CD14-positive monocyte (primary cell): ENCODE results near the gene ITGA5. TPM values are rescaled to one million over a fixed set of nuclear protein-coding genes. Genes with fewer than 3 reads are reported as not detected.
A peak's percentile ranks its signal among the peaks of the same experiment; 100 is the strongest.

Source experiments
- DNase-seq, 3 donors: peaks; one replicate each; pipeline ENCODE4 v3.0.0-alpha.2; 2011 to 2022
- H2AFZ ChIP-seq: 2 replicates; pipeline ENCODE4 v1.6.0; 2012; ENCODE audit warnings: mild to moderate bottlenecking, low read depth, low read length, inconsistent platforms; ENCODE audit not compliant: insufficient read depth, poor library complexity, severe bottlenecking
- H3K27ac ChIP-seq, 2 donors: 1 replicate in 1 of 2; 2 replicates in 1 of 2; pipeline ENCODE4 v1.5.1; 2012 to 2013; ENCODE audit warnings: low read length in 2 of 2, control low read depth in 1 of 2, inconsistent platforms in 1 of 2, low read depth in 1 of 2, mild to moderate bottlenecking in 1 of 2
- H3K27me3 ChIP-seq, 2 donors: one replicate each; pipeline versions ENCODE4 v1.6.0 to v1.6.1; 2011 to 2013; ENCODE audit warnings: low read length in 2 of 2; ENCODE audit not compliant: control insufficient read depth in 2 of 2, insufficient read depth in 2 of 2
- H3K36me3 ChIP-seq, 2 donors: replicated peaks in 1 of 2; 1 replicate in 1 of 2; 2 replicates in 1 of 2; pipeline versions ENCODE4 v1.5.1 to v1.6.1; 2012 to 2013; ENCODE audit warnings: low read length in 2 of 2, control low read depth in 1 of 2, inconsistent platforms in 1 of 2, mild to moderate bottlenecking in 1 of 2; ENCODE audit not compliant: insufficient read depth in 2 of 2, control insufficient read depth in 1 of 2
- H3K4me1 ChIP-seq, 2 donors: 1 replicate in 1 of 2; 2 replicates in 1 of 2; pipeline versions ENCODE4 v1.5.1 to v1.6.1; 2012 to 2013; ENCODE audit warnings: low read length in 2 of 2, control low read depth in 1 of 2, inconsistent platforms in 1 of 2, mild to moderate bottlenecking in 1 of 2, moderate library complexity in 1 of 2; ENCODE audit not compliant: insufficient read depth in 2 of 2, control insufficient read depth in 1 of 2
- H3K4me2 ChIP-seq: replicated peaks from 2 replicates; pipeline ENCODE3; 2012; ENCODE audit warnings: low read length, moderate library complexity, mild to moderate bottlenecking; ENCODE audit not compliant: poor library complexity, severe bottlenecking; ENCODE audit errors: extremely low read depth
- H3K4me3 ChIP-seq, 3 experiments: fragments of 200-600 bp in 1 of 3; sonication (generic) in 1 of 3; replicated peaks in 1 of 3; 1 replicate in 2 of 3; 2 replicates in 1 of 3; pipeline ENCODE4 v1.5.1; 2011 to 2013; ENCODE audit warnings: low read length in 3 of 3, mild to moderate bottlenecking in 3 of 3, control low read depth in 2 of 3, low read depth in 2 of 3, inconsistent platforms in 1 of 3, moderate library complexity in 1 of 3
- H3K79me2 ChIP-seq: 2 replicates; pipeline ENCODE4 v1.6.0; 2012; ENCODE audit warnings: mild to moderate bottlenecking, control low read depth, inconsistent platforms, low read length, moderate library complexity; ENCODE audit not compliant: insufficient read depth
- H3K9ac ChIP-seq: 2 replicates; pipeline ENCODE4 v1.6.0; 2017; ENCODE audit warnings: low read length, mild to moderate bottlenecking; ENCODE audit not compliant: insufficient read depth, poor library complexity, severe bottlenecking
- H3K9me3 ChIP-seq, 2 donors: replicated peaks in 1 of 2; 1 replicate in 1 of 2; 2 replicates in 1 of 2; pipeline versions ENCODE4 v1.5.1 to v1.6.1; 2012 to 2013; ENCODE audit warnings: low read length in 2 of 2, control low read depth in 1 of 2; ENCODE audit not compliant: control insufficient read depth in 1 of 2, insufficient read depth in 1 of 2
- H4K20me1 ChIP-seq: 2 replicates; pipeline ENCODE4 v1.6.0; 2012; ENCODE audit warnings: mild to moderate bottlenecking, low read length, control low read depth, moderate library complexity; ENCODE audit not compliant: insufficient read depth
- H3K27ac Mint-ChIP-seq, 7 donors: one replicate each; pipeline ENCODE4 v1.8.0; 2020; ENCODE audit warnings: mild to moderate bottlenecking in 7 of 7, mixed read lengths in 7 of 7, moderate library complexity in 6 of 7, inconsistent platforms in 2 of 7
- H3K27me3 Mint-ChIP-seq, 3 donors: one replicate each; pipeline ENCODE4 v1.8.0; 2021 to 2022; ENCODE audit warnings: low read depth in 3 of 3, mild to moderate bottlenecking in 3 of 3, mixed read lengths in 3 of 3, moderate library complexity in 3 of 3, inconsistent platforms in 1 of 3
- H3K36me3 Mint-ChIP-seq, 2 donors: one replicate each; pipeline ENCODE4 v1.8.0; 2020; ENCODE audit warnings: mixed read lengths in 2 of 2, inconsistent platforms in 1 of 2, mild to moderate bottlenecking in 1 of 2
- H3K4me1 Mint-ChIP-seq: one replicate; pipeline ENCODE4 v1.8.0; 2020; ENCODE audit warnings: mild to moderate bottlenecking, mixed read lengths
- H3K4me3 Mint-ChIP-seq, 2 donors: one replicate each; pipeline ENCODE4 v1.8.0; 2020; ENCODE audit warnings: mild to moderate bottlenecking in 2 of 2, mixed read lengths in 2 of 2, moderate library complexity in 1 of 2
- H3K9me3 Mint-ChIP-seq, 7 donors: one replicate each; pipeline ENCODE4 v1.8.0; 2020 to 2022; ENCODE audit warnings: mixed read lengths in 7 of 7, mild to moderate bottlenecking in 6 of 7, moderate library complexity in 6 of 7, inconsistent platforms in 2 of 7
- CTCF ChIP-seq: fragments of 200-600 bp; IDR thresholded peaks from one replicate; pipeline ENCODE4 v1.8.0; 2022; ENCODE audit warnings: antibody characterized with exemption, mild to moderate bottlenecking
- WGBS: methylation state at CpG from one replicate; pipeline ENCODE4 v1.1.5; 2013; ENCODE audit warnings: missing lambda C conversion rate; ENCODE audit not compliant: insufficient coverage; 5-methylcytosine and 5-hydroxymethylcytosine counted together
- intact Hi-C, 2 donors: fragments of 100-400 bp; cut with micrococcal nuclease; formaldehyde crosslinking; loops; one replicate each; pipeline versions ENCODE4 v1.15.0 to v1.15.1; 2023
- polyA plus RNA-seq, 3 donors: library from polyadenylated mRNA; depleted of rRNA in 1 of 3; unstranded in 2 of 3; stranded (reverse) in 1 of 3; fragments of 300-500 nt in 2 of 3; fragments of >200 nt in 1 of 3; fragmentation: Illumina TruSeq in 2 of 3; gene quantifications; 1 replicate in 2 of 3; 2 replicates in 1 of 3; pipeline ENCODE4 v1.2.3, GENCODE V29; 2012 to 2021

ITGA5 gene
- polyA plus RNA-seq, 3 donors = 85.5 to 142 (median 99.4) TPM

DNA sequence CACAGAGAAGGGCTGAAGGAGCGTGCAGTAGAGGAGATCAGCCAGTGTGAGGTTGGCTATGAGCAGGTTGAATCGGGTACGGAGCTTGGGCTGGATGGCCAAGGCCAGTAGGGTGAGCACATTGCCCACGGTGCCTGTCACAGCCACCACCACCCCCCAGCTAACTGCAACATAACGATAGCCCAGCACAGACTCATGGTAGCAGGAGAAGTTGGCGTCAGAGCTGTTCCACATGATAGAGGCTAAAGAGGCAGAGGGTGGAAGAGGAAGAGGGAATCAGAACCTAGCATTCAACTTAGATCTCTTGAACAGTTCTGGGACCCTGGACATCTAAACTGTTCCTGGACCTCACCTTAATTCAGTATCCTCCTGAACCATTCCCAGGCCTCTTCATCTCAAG is 55.4 kb downstream of the ITGA5 start:
- H3K4me2 ChIP-seq = peak overlapping the region; percentile 72
- no peaks in the 10 kb centered on the region for H4K20me1 ChIP-seq
- H3K27me3 ChIP-seq = no peaks in the 10 kb centered on the region
- H3K27me3 Mint-ChIP-seq = peaks cover 0 to 2% (median 0%) of the 10 kb centered on the region in 3 donors
- no peaks in the 10 kb centered on the region for H3K9me3 Mint-ChIP-seq
- peak overlapping the region; percentile 62 for H3K9ac ChIP-seq
- H3K4me3 ChIP-seq = peak overlapping the region in 2 of 3 experiments; percentile 39 to 66
- H3K4me1 ChIP-seq = peaks cover 76 to 78% of the 10 kb centered on the region in 2 donors
- peak; percentile 72 to 80 (median 75) for DNase-seq
- no peak overlapping the region for H2AFZ ChIP-seq
- no CpG with 5 or more reads among the region's 6 CpGs for WGBS
- H3K4me3 Mint-ChIP-seq = peak overlapping the region; percentile 81 to 85
- H3K36me3 ChIP-seq = no peaks in the 10 kb centered on the region
- intact Hi-C loops = no loop called here
- H3K9me3 ChIP-seq = no peaks in the 10 kb centered on the region
- H3K27ac Mint-ChIP-seq = peak overlapping the region; percentile 95 to 100 (median 99)
- peaks cover 63% of the 10 kb centered on the region for H3K4me1 Mint-ChIP-seq
- peaks cover 21% of the 10 kb centered on the region for H3K79me2 ChIP-seq
- H3K27ac ChIP-seq = peak overlapping the region; percentile 75 to 95
- TF ChIP-seq CTCF = no peak
- peaks cover 0 to 2% of the 10 kb centered on the region in 2 donors for H3K36me3 Mint-ChIP-seq

GRCh38 chr12:54363047-54363446 is 56.0 kb downstream of the ITGA5 start:
- peak in 1 of 3 donors; percentile 24 for DNase-seq
- peak overlapping the region; percentile 95 to 100 (median 99) for H3K27ac Mint-ChIP-seq
- Histone ChIP-seq H4K20me1 (no peaks in the 10 kb centered on the region), H3K4me1 (peaks cover 76 to 78% of the 10 kb centered on the region in 2 donors), H3K4me2 (peak overlapping the region; percentile 72), H2AFZ (no peak overlapping the region), H3K79me2 (peaks cover 21% of the 10 kb centered on the region), H3K9ac (peak overlapping the region; percentile 62), H3K36me3 (no peaks in the 10 kb centered on the region), H3K27ac (peak overlapping the region; percentile 75 to 95), H3K4me3 (peak overlapping the region in 1 of 3 experiments; percentile 66), H3K27me3 (no peaks in the 10 kb centered on the region), H3K9me3 (no peaks in the 10 kb centered on the region)
- peaks cover 58% of the 10 kb centered on the region for H3K4me1 Mint-ChIP-seq
- H3K27me3 Mint-ChIP-seq = peaks cover 0 to 2% (median 0%) of the 10 kb centered on the region in 3 donors
- peaks cover 0 to 2% of the 10 kb centered on the region in 2 donors for H3K36me3 Mint-ChIP-seq
- peak overlapping the region; percentile 81 to 85 for H3K4me3 Mint-ChIP-seq
- TF ChIP-seq CTCF = no peak
- H3K9me3 Mint-ChIP-seq = no peaks in the 10 kb centered on the region
- intact Hi-C loops = no loop called here
- 64% methylated on average over 8 of the region's 8 CpGs for WGBS
